ENCODE data around the gene HSD17B11.

GRCh38 chr4:87391576-87392054 lies 627 bp upstream of the HSD17B11 start:
- TF ChIP-seq, protein P1, sequence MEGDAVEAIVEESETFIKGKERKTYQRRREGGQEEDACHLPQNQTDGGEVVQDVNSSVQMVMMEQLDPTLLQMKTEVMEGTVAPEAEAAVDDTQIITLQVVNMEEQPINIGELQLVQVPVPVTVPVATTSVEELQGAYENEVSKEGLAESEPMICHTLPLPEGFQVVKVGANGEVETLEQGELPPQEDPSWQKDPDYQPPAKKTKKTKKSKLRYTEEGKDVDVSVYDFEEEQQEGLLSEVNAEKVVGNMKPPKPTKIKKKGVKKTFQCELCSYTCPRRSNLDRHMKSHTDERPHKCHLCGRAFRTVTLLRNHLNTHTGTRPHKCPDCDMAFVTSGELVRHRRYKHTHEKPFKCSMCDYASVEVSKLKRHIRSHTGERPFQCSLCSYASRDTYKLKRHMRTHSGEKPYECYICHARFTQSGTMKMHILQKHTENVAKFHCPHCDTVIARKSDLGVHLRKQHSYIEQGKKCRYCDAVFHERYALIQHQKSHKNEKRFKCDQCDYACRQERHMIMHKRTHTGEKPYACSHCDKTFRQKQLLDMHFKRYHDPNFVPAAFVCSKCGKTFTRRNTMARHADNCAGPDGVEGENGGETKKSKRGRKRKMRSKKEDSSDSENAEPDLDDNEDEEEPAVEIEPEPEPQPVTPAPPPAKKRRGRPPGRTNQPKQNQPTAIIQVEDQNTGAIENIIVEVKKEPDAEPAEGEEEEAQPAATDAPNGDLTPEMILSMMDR (IDR thresholded peaks at IDR 0.05) = no peak
- no peak for TF ChIP-seq POLR2A (IDR thresholded peaks at IDR 0.05)
